ENCODE data around the gene CFAP46.
A peak's percentile ranks its signal among the peaks of the same experiment; 100 is the strongest.
"Not testable (repeated sequence)": the region's sequence is repeated elsewhere in the genome, so short reads cannot be mapped to it uniquely, and the experiment has no call there.

CFAP46 gene

DNA sequence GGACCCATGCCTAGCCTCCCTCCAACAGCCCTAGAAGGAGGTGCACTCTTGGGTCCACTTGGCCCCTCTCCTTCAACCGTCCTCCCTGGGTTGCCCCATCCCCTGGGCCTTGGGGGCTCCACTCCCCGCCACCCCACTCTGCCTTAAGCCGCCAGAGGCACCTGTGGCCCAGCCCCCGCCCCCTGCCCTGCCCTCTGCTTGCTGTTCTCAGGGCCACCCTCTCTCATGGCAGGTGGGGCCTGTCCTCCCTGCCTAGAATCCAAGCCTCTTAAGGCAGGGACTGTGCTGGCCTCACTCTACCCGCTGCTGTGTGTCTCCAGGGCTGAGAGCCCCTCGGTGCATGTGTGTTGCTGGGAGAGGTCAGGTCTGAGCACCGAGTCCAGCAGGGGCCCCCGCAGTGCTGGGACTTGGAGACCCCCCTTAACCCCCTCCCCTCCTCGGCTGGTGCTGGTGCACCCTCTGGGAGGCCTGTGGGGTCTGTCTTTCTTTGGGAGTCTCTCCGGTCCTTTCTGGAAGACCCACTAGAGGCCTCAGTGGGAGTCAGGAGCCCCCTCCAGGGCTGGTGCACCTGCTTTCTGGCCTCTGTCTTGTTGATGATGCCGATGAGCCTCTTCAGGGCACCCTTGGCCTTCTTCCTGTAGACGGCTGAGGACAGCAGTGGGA, 43.8 kb downstream of the CFAP46 start:
- no peak for DNase-seq

DNA sequence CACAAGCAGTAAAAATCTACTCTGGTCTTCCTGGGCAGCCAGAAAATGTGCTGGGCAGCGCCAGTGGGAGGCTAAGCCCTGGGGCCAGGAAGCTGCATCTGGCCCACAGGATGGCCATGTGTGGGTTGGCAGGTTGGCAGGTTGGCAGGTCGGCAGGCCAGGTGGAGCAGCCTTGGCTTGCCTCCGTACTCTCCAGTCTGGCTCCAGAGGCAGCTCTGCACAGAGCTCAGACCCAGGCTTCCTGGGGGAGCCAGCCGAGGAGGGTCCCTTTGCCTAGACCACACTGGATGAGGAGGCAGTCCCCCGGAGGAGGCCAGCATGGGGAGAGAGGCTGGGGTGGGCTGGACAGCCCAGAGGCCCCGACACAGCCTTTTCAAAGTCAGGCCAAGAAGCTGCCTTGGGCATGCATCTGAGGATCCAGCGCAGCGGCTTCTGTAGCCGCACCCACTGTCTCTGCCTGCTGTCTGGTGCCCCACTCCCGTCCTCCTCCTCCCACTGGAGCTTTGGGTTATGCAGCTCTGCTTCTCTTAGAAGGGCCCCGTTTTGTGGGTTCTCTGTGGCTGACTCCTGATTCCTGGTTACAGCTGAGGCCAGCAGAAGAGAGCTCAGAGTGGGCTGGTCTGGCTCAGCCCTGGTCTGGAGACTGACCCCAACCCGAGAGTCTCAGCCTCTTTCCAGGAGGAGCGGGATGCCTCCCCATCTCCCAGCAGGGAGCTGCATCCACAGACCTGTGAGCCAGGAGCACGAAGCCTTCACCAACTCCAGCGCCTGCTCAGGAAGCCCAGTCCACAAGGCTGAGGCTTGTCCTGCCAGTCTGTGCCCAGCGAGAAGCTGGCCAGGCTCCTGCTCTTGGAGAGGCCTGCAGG, 44.6 kb downstream of the CFAP46 start:
- DNase-seq, result no peak

DNA sequence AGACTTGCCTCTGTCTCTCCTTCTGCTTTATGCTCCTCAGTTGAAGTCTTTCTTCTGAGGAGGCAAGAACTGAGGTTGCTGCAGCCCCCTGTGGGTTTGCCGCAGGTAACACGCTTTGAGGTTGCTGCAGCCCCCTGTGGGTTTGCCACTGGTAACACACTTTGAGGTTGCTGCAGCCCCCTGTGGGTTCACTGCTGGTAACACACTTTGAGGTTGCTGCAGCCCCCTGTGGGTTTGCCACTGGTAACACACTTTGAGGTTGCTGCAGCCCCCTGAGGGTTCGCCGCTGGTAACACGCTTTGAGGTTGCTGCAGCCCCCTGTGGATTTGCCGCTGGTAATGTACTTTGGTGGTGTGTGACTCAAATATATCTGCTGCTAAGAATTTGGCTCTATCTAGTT, 48.6 kb downstream of the CFAP46 start:
- DNase-seq, result peak; percentile 15

DNA sequence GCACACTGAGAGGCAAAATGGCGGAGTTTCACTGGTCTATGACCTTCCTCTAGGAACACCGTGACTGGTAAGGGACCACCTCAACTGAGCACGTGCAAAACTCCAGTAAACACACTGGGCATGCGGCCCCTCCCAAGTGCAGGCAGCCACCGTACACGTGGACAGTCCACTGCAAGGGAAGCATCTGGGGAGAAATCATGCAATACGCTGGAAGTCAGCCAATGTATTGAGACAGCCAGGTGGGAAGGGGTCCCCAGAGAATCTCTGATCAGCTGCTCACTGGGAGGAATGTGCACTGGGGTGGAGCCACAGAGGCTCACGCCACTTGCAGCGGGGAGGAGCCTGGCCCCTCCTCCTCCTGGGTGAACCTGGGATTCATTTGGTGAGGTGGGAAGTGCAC, 49.3 kb downstream of the CFAP46 start:
- DNase-seq, result no peak

DNA sequence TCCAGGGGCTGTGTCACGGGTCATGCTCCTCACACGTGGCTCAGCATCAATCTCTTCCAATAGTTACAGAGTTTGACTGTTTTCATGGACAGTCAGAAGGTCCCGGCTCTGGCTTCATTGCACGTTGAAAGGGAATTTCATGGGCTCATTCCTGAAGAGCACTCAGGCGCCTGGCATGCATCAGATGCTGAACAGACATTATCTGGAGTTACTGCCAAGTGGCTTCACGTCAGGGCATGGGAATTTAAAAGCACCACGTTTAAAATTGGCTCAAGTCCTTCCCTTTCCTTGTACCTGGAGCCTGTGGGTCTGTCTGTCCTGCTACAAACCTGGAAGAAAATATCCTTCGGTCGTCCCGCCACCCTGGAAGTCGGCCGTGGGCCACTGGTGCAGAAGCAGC, 50.4 kb downstream of the CFAP46 start:
- DNase-seq, result no peak

DNA sequence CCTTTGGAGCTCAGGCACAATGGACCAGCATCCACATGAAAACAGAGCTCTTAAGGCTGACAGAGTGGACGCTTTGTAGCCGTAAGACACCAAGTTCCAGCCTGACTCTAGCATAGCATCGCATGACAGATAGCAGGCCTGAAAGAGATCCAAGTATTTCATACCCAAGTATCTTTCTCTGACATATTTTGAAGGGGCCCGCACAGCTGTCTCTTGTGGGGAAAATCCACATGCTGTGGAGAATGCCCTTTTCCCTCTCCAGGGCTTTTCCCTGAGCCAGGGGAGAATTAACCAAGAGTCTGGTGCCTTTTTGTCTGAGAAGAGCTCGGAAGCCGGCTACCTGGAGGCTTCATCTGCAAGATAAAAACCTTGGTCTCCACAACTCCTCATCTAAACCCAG, 51.0 kb downstream of the CFAP46 start:
- DNase-seq, result no peak

DNA sequence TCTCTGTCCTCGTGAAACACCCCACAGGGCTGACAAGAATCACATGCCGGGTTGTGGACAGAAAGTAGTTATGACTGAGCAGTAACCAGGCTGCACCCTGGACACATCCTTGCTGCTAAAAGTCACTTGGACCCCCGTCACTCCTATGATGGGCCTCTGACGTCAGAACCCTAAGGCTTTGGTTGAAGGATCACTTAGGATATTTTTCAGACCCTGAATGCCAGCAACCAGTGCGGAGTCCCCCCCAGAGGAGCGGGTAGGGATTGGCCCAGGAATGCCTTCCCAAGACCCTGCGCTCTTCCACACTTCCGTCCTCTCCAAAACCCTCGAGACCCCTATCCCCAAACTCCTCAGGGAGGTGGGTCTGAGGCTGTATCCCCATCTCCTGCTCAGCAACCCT, 52.1 kb downstream of the CFAP46 start:
- no peak for DNase-seq

DNA sequence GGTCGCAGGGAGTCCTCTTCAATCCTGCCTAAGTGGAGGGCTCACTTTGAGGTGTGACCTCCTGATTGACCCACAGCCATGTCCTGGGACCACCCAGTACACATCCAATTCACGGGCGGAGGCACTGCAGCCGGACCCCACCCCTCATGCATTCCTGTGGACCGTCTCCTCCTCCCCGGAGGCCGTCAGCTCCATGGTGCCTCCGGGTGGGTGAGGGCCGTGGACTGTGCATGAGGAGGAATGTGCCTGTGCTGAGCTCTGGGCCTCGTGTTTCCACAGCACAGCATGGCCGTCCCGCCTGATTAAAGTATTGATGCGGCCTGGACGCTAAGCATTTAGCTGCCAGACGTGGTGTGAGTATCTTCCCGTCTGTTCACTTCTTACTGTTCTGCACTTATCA, 52.8 kb downstream of the CFAP46 start:
- DNase-seq, result no peak

DNA sequence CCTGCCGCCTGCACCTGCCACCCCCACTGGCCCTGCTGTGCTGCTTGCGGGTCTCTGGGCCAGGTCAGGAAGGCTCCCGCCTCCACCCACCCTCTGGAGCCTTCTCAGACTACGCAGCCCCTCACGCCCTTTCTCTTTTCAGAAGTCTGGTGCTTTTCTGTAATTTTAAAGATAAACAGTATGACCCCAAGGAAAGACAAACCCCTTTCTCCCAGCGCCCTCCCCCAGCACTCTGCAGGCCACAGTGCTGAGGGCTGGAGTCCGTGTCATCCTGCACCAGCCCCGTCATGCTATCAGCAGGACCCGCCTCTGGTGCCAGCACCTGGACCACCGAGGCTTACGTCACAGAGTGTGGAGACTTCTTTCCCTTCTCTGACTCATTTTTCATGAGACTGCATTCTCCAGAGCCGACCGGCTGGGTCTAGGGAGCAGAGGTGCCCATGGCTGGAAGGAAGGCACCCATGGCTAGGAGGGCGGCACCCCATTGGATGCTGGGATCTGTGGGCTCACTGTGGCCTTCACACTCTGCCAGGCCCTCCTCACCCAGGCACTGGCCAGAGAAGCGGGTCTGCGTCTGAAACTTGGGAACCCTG, 53.4 kb downstream of the CFAP46 start:
- DNase-seq, result no peak

DNA sequence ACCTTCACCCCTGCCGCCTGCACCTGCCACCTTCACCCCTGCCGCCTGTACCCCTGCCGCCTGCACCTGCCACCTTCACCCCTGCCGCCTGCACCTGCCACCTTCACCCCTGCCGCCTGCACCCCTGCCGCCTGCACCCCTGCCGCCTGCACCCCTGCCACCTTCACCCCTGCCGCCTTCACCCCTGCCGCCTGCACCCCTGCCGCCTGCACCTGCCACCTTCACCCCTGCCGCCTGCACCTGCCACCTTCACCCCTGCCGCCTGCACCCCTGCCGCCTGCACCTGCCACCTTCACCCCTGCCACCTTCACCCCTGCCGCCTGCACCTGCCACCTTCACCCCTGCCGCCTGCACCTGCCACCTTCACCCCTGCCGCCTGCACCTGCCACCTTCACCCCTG, 53.9 kb downstream of the CFAP46 start:
- not testable (repeated sequence) for DNase-seq

DNA sequence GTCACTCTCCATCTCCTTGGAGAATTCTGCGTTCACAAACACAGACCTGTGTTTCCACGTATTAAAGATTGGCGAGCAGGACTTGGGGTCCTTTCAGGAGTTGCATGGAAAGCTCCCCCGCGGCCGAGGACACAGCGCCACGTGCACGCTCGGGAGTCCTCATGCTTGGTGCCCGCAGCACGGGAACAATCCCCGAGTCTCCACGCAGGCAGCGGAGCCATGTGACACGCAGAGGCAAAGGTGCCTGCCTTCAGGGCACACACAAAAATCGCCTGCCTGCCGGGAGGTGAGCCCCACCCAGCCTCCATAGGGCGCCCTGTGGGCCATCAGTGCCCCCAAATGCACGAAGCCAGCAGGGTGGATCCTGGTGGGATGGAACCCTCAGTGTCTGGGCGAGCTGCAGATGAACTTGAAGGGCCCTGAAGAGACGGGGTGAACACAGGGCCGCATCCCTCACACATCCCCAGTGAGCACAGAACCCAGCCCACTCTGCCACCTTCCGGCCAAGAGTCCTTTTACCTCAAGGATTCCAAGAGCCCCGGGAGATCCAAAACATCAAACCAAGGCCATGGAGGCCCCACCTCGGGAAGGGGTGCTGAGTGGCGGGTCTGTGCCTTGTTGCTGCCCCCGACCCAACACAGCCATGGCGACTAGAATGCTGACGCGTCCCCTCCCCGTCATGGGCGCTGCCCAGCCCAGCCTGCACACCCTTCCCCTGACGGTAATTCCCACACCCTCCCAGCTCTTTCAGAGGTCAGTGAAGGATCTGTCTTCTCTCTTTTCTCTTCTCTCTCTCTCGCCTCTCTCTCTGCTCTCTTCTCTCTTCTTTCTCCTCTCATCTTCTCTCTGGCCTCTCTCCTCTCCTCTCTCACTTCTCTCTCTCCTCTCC, 55.9 kb downstream of the CFAP46 start:
- DNase-seq, result peak; percentile 28

DNA sequence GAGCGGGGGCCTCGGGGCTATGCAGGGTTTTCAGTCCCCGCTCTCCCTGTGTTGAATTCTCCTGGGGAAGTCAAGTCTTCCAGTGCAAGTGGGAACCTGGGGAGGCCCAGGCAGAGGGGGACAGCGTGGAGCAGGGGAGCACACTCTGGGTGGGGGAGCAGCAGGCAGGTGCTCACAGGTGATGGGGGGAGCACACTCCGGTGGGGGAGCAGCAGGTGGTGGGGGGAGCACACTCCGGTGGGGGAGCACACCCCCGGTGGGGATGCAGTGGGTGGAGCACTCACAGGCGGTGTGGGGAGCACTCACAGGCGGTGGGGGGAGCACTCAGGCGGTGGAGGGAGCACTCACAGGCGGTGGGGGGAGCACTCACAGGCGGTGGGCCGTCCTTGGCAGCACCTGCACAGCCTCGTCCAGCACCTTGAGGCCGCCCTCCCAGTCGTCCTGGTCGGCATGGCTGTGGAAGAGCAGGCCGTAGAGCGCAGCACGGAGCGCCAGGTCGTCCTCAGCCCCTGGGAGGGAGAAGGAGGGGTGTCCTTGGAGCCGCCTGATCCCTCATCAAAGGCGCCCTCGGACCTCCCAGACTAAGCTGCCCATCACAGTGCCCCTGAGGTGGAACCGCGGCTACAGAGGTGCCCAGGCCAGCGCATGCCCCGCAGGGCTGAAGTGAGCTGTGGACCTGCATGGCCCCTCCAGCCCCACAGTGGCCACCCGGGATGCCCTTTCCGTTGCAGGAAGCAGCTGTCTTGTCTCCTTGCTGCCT, 56.7 kb downstream of the CFAP46 start:
- DNase-seq, result no peak

DNA sequence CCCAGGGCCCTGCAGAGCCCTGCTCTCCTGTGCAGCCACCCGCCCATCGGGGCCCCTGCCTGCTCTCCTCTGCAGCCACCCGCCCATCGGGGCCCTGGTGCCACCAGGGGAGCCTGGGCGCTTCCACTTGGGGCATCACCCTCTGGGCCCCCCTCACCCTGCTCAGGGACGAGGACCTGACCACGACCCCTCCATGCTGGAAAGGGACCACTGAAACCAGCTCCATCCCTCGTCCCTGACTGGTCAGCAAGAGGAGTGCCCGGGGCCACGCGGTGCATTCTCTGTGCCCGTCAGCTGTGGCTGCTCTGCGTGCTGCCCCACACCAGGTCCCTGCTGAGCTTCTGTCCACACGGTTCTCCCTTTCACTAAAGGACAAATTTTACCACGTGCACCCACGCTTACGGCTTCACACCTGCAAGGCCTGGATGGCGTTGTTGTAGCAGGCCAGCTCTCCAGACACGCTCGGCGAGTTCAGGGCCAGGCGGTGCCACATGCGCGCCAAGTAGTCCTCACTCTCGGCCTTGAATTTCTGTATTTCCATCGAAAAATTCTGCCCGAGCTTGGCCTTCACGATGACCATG, 57.6 kb downstream of the CFAP46 start:
- no peak for DNase-seq

DNA sequence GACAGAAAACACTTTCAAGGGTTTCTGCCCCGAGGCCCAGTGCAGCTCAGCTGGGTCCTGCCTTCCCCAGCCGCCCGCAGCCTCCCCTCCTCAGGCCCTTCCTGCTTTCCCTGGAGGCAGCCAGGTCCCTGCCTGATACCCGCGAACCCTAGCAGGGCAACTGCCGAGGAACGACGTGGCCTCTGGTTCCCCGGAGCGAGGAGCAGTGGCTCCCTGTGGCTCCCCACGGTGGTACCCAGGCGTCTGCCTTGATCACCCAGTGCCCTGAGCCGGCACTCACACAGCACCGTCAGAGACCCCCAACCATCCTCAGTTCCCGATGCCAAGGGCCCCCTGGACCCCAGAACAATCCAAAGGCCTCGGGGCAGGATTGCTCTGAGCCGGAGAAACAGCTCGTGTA, 58.3 kb downstream of the CFAP46 start:
- no peak for DNase-seq

DNA sequence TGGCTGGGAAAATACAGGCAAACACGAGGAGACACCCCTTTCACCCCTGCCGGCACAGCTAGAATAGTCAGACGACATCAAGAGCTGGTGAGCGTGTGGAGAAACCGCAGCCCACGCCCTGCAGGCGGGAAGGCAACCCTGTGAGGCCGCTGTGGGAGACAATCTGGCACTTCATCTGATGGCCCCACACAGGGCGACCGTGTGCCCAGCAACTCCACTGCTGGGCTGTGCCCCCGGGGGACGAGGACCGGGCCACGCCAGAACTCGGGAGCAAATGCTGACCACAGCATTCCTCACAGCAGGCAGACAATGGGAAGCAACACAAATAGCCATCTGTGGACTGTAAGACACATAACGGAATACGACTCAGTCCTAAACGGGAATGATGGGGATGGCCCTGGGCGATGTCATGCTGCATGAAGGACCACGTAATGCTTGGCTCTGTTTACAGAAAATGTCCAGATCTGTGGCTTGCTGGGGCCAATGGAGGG, 58.9 kb downstream of the CFAP46 start:
- DNase-seq, result no peak

DNA sequence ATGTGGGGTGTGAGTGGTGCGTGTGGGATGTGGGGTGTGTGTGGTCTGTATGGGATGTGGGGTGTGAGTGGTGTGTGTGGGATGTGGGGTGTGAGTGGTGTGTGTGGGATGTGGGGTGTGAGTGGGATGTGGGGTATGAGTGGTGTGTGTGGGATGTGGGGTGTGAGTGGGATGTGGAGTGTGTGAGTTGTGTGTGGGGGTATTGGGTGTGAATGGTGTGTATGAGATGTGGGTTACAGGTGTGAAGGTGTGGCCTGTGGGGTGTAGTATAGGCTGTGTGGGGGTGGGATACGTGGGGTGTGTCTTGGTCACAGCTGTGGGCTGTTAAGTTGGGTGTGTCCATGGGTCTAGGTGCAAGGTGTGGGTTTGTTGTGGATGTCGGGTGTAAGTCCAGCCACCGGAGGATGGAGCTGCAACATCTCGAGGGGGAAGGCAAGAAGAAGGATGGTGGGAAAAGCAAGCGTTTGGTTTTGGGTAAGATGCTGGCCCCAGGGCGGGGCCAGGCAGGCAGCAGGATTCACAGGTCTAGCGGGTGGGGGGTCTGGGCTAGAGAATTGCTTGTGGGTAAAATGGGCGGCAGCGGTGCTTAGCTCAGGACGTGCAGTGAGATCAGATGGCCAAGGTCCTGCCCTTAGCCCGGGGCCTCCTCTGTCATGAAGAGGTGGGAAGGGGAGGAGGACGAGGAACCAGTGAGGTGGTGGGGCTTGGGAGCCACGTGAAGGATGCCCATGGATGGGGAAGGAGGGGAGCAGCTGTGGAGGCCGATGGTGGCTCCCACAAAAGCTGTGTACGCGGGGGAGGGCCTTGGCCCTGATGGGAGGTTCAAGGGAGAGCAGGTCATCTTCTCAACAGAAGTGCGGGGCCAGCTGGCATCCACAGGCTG, 60.1 kb downstream of the CFAP46 start:
- no peak for DNase-seq

DNA sequence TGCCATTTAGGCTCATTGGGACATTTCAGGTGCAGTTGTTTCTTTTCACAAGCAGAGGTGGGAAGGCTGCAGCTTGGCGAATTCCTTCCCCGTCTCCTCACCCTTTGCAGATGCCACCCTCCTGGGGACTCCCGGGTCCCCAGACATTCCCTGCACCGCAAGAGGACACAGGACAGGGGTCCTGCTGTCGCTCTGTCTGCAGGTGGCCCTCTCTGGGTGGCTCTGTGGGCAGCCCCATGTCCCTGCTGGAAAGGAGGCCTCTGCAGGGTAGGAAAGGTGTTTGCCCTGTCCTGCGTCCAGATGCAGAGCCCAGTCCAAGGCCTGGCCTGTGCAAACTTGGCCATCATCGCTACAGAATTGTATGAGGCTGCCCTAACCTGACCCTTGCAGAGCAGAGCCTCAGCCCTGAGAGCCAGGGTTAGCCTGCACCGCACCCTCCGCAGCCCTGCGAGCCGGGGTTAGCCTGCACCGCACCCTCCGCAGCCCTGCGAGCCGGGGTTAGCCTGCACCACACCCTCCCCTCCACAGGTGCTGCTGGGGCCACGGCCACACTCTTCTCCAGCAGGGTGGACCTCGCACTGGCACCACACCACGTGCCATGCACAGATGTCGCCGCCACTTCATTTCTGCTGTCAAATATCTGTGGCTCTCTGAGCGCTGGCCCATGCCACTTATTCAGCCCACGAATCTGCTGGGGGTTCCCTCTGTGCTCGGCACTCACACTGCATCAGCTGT, 61.0 kb downstream of the CFAP46 start:
- DNase-seq, result no peak

DNA sequence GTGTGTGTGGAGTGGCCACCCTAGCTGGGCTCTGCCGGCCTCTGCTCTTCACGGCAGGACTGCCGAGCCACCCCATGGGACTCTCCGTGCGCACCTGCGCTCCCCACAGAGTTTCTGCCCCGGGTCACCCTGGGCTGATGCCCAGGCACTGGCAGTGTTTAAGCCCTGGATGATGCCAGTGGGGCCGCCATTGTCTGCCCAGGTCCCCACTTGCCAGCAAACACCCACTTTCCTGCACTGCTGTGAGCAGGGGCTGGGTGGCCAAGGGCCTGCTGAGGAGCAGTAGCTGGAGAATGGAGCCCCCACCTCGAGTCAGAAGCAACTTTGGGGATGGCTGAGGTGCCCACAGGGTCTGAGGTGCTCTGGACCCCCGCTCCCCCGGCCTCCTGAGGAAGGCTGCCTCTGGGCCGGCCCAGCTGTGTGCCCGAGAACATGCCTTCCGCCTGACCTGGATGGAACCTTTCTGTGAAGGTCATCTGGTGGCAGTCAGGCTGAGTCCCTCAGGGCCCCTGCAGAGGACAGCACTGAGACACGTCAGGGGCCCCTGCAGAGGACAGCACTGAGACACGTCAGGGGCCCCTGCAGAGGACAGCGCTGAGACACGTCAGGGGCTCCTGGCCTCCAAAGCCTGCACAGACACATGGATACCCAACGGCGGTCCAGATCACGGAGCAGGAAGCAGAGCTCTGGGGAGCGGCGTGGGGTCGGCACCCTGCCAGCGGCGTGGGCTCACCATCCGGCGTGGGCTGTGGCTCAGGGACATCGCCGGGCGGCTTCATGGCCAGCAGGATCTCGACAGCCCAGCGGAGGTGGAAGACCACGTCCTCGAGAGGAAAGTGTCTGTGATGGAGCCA, 62.0 kb downstream of the CFAP46 start:
- no peak for DNase-seq

All from hematopoietic multipotent progenitor cell treated with erythropoietin and hydrocortisone succinate and interleukin-3 and kit ligand, for 6 days (in vitro differentiated cells).